ENCODE data around the gene TBC1D1. TPM values are rescaled to one million over a fixed set of nuclear protein-coding genes. Genes with fewer than 3 reads are reported as not detected.

Gene TBC1D1
- total and polyA plus RNA-seq, 2 experiments from 2014 or later, result 100.0 to 214 TPM

DNA sequence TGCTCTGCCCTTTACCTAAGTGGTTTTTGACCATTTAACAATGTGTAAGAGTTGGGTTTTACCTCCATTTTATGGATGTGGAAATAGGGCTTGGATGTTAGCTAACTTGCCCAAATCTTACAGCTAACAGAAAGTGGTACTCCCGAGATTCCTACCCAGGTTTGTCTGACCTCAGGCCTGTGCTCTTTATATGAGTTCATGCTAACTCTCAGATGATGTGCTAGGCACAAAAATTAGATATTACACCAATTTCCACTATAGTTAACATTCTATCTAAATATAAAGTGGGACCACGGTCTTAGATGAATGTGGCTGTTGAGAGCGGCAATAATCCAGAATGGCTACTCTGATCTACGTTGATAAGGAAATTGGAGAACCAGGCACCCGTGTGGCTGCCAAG, 69.2 kb downstream of the TBC1D1 start, which contains the start of gene PTTG2:
TSS of gene PTTG2 (plus strand) at position 301 of the 400 bp plus-strand sequence. CDS start at position 338, 37 bp downstream.
- TF ChIP-seq, protein P1, sequence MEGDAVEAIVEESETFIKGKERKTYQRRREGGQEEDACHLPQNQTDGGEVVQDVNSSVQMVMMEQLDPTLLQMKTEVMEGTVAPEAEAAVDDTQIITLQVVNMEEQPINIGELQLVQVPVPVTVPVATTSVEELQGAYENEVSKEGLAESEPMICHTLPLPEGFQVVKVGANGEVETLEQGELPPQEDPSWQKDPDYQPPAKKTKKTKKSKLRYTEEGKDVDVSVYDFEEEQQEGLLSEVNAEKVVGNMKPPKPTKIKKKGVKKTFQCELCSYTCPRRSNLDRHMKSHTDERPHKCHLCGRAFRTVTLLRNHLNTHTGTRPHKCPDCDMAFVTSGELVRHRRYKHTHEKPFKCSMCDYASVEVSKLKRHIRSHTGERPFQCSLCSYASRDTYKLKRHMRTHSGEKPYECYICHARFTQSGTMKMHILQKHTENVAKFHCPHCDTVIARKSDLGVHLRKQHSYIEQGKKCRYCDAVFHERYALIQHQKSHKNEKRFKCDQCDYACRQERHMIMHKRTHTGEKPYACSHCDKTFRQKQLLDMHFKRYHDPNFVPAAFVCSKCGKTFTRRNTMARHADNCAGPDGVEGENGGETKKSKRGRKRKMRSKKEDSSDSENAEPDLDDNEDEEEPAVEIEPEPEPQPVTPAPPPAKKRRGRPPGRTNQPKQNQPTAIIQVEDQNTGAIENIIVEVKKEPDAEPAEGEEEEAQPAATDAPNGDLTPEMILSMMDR (IDR thresholded peaks at IDR 0.05; ENCODE audit: low read depth, low read length), result no peak
- Histone ChIP-seq H3K36me3 (no peaks in the 10 kb centered on the region), H3K4me1 (ENCODE audit: low read depth) (peaks cover 14% of the 10 kb centered on the region), H3K9me3 (ENCODE audit: low read depth) (no peaks in the 10 kb centered on the region), H3K27ac (peak within 1 kb of the TSS; percentile 56), H3K4me3 (no peak within 1 kb of the TSS), H3K27me3 (no peaks in the 10 kb centered on the region)
- no peak for DNase-seq (ENCODE audit: low read depth in 1 of 2, low spot score in 1 of 2)

DNA sequence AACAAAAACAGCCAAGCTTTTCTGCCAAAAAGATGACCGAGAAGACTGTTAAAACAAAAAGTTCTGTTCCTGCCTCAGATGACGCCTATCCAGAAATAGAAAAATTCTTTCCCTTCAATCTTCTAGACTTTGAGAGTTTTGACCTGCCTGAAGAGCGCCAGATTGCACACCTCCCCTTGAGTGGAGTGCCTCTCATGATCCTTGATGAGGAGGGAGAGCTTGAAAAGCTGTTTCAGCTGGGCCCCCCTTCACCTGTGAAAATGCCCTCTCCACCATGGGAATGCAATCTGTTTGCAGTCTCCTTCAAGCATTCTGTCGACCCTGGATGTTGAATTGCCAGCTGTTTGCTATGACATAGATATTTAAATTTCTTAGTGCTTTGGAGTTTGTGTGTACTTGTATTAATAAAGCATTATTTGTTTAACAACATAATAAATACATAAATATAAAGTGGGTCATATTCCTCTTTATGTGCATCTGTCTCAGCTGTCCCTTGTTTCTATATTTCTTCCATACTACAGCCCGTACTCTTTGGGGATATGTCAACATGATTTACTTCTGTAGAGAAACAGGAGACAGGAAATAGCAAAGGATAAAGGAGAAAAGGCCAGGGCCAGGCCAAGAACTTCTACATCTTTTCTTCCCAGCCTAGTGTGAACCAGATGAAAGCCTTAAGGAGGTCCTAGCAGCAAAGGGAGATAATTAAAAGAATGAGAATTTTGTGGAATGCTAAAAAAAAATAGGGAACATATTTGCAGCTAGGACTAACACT, 70.0 kb downstream of the TBC1D1 start:
- Histone ChIP-seq H3K9me3 (ENCODE audit: low read depth) (no peaks in the 10 kb centered on the region), H3K4me3 (no peak overlapping the region), H3K27ac (peak overlapping the region; percentile 56), H3K27me3 (no peaks in the 10 kb centered on the region), H3K36me3 (no peaks in the 10 kb centered on the region), H3K4me1 (ENCODE audit: low read depth) (peaks cover 14% of the 10 kb centered on the region)
- TF ChIP-seq, protein P1 (IDR thresholded peaks at IDR 0.05; ENCODE audit: low read depth, low read length), result no peak
- peak in 1 of 2 donors; percentile 24 for DNase-seq (ENCODE audit: low read depth in 1 of 2, low spot score in 1 of 2)

DNA sequence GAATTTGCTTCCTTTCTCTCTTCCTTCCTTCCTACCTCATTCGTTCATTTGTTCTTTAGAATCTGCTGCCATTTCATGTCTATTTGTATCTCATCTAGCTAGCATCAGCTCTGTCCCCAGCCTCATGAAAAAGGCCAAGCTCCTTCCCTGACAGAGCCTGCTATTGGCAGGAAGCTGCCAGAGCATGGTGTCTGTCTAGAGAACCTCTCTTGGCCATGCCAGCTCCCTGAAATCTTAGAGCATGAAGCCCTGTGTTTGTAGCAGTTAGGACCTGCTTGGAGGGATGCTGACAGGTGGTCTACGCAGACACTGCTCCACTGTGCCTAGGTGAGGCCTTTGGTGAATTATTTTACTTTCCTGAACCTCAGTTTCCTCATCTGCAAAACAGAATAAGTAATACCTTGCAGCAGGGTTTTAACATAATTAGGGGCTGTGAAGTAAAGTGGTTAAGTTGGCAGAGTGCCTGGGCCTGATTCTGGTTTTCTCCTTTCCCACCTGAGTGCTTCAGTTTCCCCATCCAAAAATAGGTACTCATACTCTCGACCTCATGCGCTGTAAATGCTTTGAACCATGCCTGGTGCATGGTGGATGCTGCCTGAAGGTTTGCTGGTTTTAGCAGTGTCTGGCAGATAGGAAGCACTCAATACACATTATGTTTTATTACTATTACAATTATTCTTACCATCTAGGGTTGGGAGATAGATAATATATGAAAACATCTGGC, 74.0 kb downstream of the TBC1D1 start:
- TF ChIP-seq, protein P1 (IDR thresholded peaks at IDR 0.05; ENCODE audit: low read depth, low read length), result no peak
- DNase-seq (ENCODE audit: low read depth in 1 of 2, low spot score in 1 of 2), result no peak
- no peaks in the 10 kb centered on the region for H3K9me3 ChIP-seq (ENCODE audit: low read depth)
- H3K4me1 ChIP-seq (ENCODE audit: low read depth), result peaks cover 17% of the 10 kb centered on the region
- no peaks in the 10 kb centered on the region for H3K36me3 ChIP-seq
- no peaks in the 10 kb centered on the region for H3K27me3 ChIP-seq
- no peak overlapping the region for H3K4me3 ChIP-seq
- H3K27ac ChIP-seq, result no peak overlapping the region

DNA sequence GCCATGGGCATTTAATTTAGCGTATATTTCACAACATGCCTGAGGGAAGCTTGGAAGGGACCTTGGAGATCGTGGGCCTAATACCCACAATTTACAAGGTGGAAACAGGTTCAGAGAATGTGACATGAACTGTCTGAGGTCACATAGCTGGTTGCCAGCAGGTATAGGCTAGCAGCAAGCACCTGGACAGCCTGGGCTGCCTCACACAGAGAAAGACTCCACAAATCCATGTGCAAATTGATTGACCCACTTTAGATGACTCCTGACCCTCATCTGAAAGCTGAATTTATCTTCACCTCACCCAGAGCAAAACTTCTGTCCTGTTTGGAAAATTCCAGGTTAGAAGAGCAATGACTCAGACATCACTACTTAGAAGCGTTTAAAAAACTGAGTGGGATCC, 75.2 kb downstream of the TBC1D1 start:
- no peaks in the 10 kb centered on the region for H3K27me3 ChIP-seq
- no peaks in the 10 kb centered on the region for H3K9me3 ChIP-seq (ENCODE audit: low read depth)
- no peak overlapping the region for H3K27ac ChIP-seq
- no peaks in the 10 kb centered on the region for H3K36me3 ChIP-seq
- peaks cover 10% of the 10 kb centered on the region for H3K4me1 ChIP-seq (ENCODE audit: low read depth)
- no peak overlapping the region for H3K4me3 ChIP-seq
- no peak for DNase-seq (ENCODE audit: low read depth in 1 of 2, low spot score in 1 of 2)
- TF ChIP-seq, protein P1 (IDR thresholded peaks at IDR 0.05; ENCODE audit: low read depth, low read length), result no peak

DNA sequence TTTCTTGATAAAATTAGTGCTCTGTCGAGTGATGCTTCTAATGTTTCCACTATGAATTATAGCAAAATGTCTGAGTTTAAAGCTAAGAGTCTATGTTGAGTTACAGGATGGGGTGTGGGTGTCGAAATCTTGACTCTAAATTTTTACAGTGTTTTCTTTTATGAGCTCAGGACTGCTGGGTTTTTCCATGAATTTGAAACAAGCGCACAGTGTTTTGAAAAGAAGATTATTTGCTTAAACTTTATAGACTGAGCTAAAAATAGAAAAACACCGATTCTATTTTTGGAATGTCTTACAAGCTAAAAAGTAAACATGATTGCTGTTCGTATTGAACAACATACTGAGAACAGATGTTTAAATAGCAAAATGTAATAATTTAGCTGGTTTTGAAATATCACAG, 76.9 kb downstream of the TBC1D1 start:
- Histone ChIP-seq H3K4me3 (no peak overlapping the region), H3K27ac (no peak overlapping the region), H3K27me3 (no peaks in the 10 kb centered on the region), H3K4me1 (ENCODE audit: low read depth) (peaks cover 3% of the 10 kb centered on the region), H3K36me3 (no peaks in the 10 kb centered on the region), H3K9me3 (ENCODE audit: low read depth) (no peaks in the 10 kb centered on the region)
- DNase-seq (ENCODE audit: low read depth in 1 of 2, low spot score in 1 of 2), result no peak
- TF ChIP-seq, protein P1 (IDR thresholded peaks at IDR 0.05; ENCODE audit: low read depth, low read length), result no peak

Measured in cardiac muscle cell (in vitro differentiated cells and primary cell).